ENCODE data around the gene VPS39.

Gene VPS39

GRCh38 chr15:42201801-42202200, 6.3 kb downstream of the VPS39 start:
- no peak for DNase-seq (ENCODE audit: low read depth in 3 of 3)

GRCh38 chr15:42199126-42199525, 9.0 kb downstream of the VPS39 start:
- no peak for DNase-seq (ENCODE audit: low read depth in 3 of 3)

GRCh38 chr15:42198516-42198915, 9.6 kb downstream of the VPS39 start:
- no peak for DNase-seq (ENCODE audit: low read depth in 3 of 3)

GRCh38 chr15:42194513-42194912, 13.6 kb downstream of the VPS39 start:
- DNase-seq (ENCODE audit: low read depth in 3 of 3), result no peak

GRCh38 chr15:42193383-42193782, 14.7 kb downstream of the VPS39 start:
- DNase-seq (ENCODE audit: low read depth in 3 of 3), result no peak

- no peak for DNase-seq (ENCODE audit: low read depth in 3 of 3)
Measured at GRCh38 chr15:42191610-42192346, 16.3 kb downstream of the VPS39 start.

GRCh38 chr15:42190370-42190769, 17.7 kb downstream of the VPS39 start:
- no peak for DNase-seq (ENCODE audit: low read depth in 3 of 3)

GRCh38 chr15:42185801-42186200, 22.3 kb downstream of the VPS39 start:
- no peak for DNase-seq (ENCODE audit: low read depth in 3 of 3)

GRCh38 chr15:42184736-42185135, 23.4 kb downstream of the VPS39 start:
- no peak for DNase-seq (ENCODE audit: low read depth in 3 of 3)

- DNase-seq (ENCODE audit: low read depth in 3 of 3), result no peak
Measured at GRCh38 chr15:42184296-42184695, 23.8 kb downstream of the VPS39 start.

- DNase-seq (ENCODE audit: low read depth in 3 of 3), result no peak
Measured at GRCh38 chr15:42182961-42183360, 25.1 kb downstream of the VPS39 start.

- no peak for DNase-seq (ENCODE audit: low read depth in 3 of 3)
Measured at GRCh38 chr15:42182328-42182886, 25.7 kb downstream of the VPS39 start.

- no peak for DNase-seq (ENCODE audit: low read depth in 3 of 3)
Measured at GRCh38 chr15:42178056-42178455, 30.0 kb downstream of the VPS39 start.

- DNase-seq (ENCODE audit: low read depth in 3 of 3), result no peak
Measured at GRCh38 chr15:42175671-42176070, 32.4 kb downstream of the VPS39 start.

GRCh38 chr15:42172475-42172874, 35.6 kb downstream of the VPS39 start:
- no peak for DNase-seq (ENCODE audit: low read depth in 3 of 3)

- no peak for DNase-seq (ENCODE audit: low read depth in 3 of 3)
Measured at GRCh38 chr15:42171795-42172194, 36.3 kb downstream of the VPS39 start.

- DNase-seq (ENCODE audit: low read depth in 3 of 3), result no peak
Measured at GRCh38 chr15:42171122-42171521, 37.0 kb downstream of the VPS39 start.

GRCh38 chr15:42166225-42166940, 41.7 kb downstream of the VPS39 start:
- DNase-seq (ENCODE audit: low read depth in 3 of 3), result no peak

GRCh38 chr15:42165106-42165505, 43.0 kb downstream of the VPS39 start:
- DNase-seq (ENCODE audit: low read depth in 3 of 3), result no peak

- no peak for DNase-seq (ENCODE audit: low read depth in 3 of 3)
Measured at GRCh38 chr15:42163947-42164550, 44.1 kb downstream of the VPS39 start.

- DNase-seq (ENCODE audit: low read depth in 3 of 3), result no peak
Measured at GRCh38 chr15:42163291-42163690, 44.8 kb downstream of the VPS39 start.

- DNase-seq (ENCODE audit: low read depth in 3 of 3), result no peak
Measured at GRCh38 chr15:42160136-42160535, 48.0 kb downstream of the VPS39 start.

Measured in stimulated activated CD4-positive, alpha-beta T cell treated with anti-CD3 and anti-CD28 coated beads, TNF-alpha, amount 100 ng/mL, for 4 hours (primary cell).